Umbilical cord (tissue), 2 donors: ENCODE data around the gene GAL3ST1. TPM values are rescaled to one million over a fixed set of nuclear protein-coding genes. Genes with fewer than 3 reads are reported as not detected.
"Not testable (repeated sequence)": the region's sequence is repeated elsewhere in the genome, so short reads cannot be mapped to it uniquely, and the experiment has no call there.

Experiments used
- DNase-seq: peaks from one replicate; pipeline ENCODE4 v3.0.0-alpha.2; 2015; ENCODE audit warnings: low spot score
- total RNA-seq: library from RNA; depleted of rRNA; stranded (reverse); fragments of >200 nt; gene quantifications from one replicate; pipeline ENCODE4 v1.2.3, GENCODE V29; 2014; ENCODE audit warnings: low replicate concordance; ENCODE audit not compliant: insufficient read depth

The GAL3ST1 gene
- not detected for total RNA-seq

DNA sequence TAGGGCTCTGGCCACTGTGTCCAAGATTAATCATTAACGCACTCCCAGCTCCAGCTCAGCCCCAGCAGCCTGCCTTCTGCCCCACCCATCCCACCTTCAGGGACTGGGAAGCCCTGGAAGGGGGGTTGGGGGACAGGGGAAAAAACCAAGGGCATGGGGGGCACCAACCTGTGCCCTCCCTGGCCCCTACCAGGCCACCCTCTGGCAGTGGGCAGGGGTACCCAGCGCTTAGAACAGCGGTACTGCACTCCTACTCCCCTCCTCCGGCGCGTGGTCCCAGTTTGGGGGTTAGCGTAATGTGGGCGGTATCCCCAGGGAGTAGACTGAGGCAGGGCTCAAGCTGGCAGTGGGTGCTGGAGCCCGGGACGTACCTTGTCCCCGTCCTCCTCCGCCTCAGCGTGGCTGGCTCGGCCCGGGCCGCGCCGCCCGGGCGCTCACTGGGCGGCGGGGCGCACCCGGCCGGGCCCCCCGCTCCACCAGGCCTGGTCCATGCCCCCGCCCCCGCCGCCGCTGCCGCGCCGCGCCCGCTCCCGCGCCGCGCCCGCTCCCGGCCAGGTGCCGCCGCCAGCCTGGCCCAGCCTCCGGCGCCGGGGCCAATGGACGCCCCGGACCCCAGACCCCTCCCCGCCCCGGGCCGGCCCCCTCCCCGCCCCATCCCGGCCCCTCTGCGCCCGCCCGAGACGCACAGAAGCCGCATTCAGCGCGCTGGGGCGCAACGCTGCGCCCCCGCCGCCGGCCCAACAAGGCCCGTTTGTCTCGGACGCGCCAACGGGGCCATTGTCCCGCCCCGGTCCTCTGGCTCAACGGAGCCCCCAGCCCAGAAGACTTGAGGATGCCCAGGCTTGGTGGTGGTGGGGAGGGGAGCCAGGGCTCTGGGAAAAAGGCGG lies at the start of gene GAL3ST1:
Gene GAL3ST1, minus strand, starts transcription at position 571 of the 887 bp plus-strand sequence. CDS start 17,273 bp downstream, outside the sequence.
- no peak for DNase-seq

GRCh38 chr22:30619909-30620308 lies 45.4 kb upstream of the GAL3ST1 start:
- not testable (repeated sequence) for DNase-seq

DNA sequence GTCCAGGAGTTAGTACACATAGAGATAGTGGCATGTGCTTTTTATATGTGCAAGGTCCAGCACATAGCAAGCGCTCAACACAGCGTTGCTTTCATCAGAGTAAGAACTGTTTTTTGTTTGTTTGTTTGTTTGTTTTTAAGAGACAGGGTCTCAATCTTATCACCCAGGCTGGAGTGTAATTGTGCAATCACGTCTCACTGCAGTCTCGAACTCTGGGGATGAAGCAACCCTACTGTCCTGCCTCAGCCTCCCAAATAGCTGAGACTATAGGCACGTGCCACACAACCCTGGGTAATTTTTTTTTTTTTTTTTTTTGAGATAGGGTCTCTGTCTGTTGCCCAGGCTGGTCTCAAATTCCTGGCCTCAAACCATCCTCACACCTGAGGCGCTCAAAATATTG lies 43.4 kb upstream of the GAL3ST1 start:
- DNase-seq: no peak

DNA sequence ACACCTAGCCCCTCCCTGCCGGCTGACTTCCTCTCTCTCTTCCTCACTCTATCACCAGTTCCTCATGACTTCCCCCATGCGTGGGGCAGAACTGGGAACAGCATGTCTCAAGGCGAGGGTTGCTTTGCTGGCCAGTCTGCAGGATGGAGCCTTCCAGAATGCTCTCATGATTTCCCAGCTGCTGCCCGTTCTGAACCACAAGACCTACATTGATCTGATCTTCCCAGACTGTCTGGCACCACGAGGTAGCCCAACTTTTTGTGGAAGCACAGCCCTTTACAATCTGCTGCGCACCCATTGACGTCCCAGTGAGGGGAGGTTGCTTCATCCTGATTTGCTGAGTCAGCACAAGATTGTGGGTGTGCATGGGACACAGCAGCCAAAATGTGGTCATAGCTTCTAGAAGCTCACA lies 41.1 kb upstream of the GAL3ST1 start:
- DNase-seq: no peak

DNA sequence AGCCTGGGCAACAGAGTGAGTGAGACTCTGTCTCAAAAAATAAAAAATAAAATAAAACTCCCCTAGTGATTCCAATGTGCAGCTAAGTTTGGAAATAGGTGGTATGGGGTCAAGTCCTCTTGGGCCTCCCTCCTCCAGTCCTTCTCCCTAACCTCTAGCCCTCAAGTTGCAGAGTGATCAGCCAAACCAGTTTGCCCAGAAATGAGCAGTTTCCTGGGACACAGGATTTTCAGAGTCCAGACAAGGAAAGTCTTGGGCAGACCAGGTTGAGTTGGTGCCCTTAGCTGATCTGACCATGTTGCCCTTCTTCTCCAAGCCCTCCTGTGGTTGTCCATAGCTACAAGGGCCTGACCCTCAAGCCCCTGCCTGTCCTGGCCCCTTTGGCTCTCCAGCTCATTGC lies 40.4 kb upstream of the GAL3ST1 start:
- no peak for DNase-seq

DNA sequence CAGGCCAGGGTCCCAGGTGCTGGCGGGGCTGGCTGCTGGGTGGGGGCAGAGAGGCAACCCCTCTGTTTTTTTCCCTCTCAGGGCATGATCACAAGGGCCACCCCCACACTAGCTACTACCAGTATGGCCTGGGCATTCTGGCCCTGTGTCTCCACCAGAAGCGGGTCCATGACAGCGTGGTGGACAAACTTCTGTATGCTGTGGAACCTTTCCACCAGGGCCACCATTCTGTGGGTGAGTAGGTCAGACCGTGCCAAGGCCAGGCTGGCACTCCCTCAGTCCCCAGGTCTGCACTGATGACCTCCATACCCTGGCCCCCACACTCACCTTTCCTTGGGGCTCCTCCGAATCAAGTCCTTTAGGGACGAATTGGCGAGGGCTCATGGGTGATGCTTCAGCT lies 39.8 kb upstream of the GAL3ST1 start:
- no peak for DNase-seq

- DNase-seq: no peak
Measured at GRCh38 chr22:30612789-30613188, 38.3 kb upstream of the GAL3ST1 start.

DNA sequence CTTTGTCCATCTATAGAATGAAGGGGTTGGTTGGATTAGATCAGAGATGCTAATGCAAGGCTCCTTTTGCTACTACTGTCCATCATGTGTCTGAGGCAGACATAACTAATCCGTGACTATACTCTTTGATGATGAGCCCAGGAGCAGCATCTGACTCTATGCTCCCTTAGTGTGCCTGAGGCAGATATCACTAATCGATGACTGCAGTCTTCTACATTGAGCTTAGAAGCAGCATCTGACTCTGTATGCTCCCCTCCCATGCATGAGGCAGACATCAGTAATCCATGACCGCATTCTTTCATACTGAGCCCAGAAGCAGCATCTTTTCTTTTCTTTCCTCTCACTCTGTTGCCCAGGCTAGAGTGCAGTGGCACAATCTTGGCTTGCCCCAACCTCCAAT lies 36.7 kb upstream of the GAL3ST1 start:
- no peak for DNase-seq

DNA sequence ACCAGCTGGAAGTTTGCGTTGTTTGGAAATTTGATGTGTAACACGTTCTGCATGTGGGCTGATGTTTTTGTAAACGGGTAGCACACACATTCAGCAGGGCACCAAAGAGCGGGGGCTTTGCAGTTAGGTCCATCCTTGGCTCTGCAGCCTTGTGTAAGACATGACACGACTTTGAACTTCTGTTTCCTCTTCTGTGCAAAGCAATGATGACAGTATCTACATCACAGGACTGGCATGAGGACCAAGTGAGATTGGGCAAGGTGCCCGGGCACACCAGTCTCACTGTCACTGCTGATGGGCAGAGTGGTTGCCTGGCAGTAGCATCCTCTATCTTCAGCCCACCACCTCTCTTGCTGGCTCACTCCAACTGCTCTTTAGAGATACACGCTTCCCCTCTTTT lies 35.8 kb upstream of the GAL3ST1 start:
- no peak for DNase-seq

- peak; percentile 91 for DNase-seq
Measured at GRCh38 chr22:30609260-30610185, 35.1 kb upstream of the GAL3ST1 start.

DNA sequence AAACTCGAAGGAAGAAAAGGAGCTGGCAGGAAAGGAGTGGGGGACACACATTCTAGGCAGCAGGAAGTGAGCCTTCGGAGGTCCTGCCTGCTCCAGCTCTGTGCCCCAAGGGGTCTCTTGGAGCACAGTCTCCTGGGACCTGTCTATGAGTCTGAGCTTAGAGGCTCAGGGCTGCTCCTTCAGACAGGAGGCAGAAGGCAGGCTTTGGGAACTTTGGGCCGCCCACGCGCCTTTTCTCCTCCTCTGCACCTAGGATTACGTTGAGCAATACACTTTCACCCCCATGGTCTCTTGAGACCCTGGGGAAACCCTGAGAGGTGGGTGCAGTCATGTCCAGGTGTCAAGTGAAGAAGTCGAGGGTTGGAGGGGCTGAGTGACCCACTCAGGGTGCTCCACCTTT lies 33.5 kb upstream of the GAL3ST1 start:
- DNase-seq: no peak

GRCh38 chr22:30607300-30607930 lies 33.0 kb upstream of the GAL3ST1 start:
- no peak for DNase-seq

- peak; percentile 79 for DNase-seq
Measured at GRCh38 chr22:30606455-30607299, 32.2 kb upstream of the GAL3ST1 start, which contains the start of gene TCN2. Gene TCN2 (plus strand): TSS chr22:30607174. CDS start chr22:30607332, 158 bp downstream.

GRCh38 chr22:30605449-30606110 lies 31.1 kb upstream of the GAL3ST1 start:
- DNase-seq: peak; percentile 41

DNA sequence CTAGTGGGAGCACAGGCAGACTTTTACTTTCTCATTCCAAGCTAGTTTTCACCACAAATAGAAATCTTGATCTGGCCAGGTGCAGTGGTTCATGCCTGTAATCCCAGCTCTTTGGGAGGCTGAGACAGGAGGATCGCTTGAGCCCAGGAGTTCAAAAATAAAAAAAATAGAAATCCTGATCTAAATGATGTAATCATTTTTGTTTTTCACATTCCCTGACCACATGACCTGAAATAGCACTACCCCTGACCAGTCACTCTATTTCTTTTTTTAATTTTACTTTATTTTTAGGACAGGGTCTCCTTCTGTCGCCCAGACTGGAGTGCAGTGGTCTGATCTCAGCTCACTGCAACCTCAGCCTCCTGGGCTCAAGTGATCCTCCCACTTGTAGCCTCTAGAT lies 30.3 kb upstream of the GAL3ST1 start:
- DNase-seq: no peak

- DNase-seq: no peak
Measured at GRCh38 chr22:30603801-30604200, 29.3 kb upstream of the GAL3ST1 start.

DNA sequence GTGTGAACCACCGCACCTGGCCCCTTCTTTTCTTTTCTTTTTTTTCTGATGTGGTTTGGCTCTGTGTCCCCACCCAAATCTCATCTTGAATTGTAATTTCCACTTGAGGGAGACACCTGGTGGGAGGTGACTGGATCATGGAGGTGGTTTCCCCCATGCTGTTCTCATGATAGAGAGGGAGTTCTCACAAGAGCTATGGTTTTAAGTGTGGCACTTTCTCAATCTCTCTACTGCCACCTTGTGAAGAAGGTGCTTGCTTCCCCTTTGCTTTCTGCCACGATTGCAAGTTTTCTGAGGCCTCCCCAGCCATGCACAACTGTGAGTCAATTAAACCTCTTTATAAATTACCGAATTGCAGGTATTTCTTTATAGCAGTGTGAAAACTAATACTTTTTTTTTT lies 27.6 kb upstream of the GAL3ST1 start:
- no peak for DNase-seq

DNA sequence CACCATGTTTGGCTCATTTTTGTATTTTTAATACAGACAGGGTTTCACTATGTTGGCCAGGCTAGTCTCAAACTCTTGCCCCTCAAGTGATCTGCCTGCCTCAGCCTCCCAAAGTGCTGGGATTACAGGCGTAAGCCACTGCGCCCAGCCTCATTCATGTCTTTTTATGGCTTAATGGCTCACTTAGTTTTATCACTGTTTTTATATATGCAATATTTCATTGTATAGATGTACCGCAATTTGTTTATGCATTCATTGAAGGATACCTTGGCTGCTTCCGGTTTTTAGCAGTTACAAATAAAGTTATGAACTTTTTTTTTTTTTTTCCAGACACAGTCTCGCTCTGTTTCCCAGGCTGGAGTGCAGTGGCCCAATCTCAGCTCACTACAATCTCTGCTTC lies 27.0 kb upstream of the GAL3ST1 start:
- no peak for DNase-seq

GRCh38 chr22:30600921-30601320 lies 26.5 kb upstream of the GAL3ST1 start:
- DNase-seq: no peak

DNA sequence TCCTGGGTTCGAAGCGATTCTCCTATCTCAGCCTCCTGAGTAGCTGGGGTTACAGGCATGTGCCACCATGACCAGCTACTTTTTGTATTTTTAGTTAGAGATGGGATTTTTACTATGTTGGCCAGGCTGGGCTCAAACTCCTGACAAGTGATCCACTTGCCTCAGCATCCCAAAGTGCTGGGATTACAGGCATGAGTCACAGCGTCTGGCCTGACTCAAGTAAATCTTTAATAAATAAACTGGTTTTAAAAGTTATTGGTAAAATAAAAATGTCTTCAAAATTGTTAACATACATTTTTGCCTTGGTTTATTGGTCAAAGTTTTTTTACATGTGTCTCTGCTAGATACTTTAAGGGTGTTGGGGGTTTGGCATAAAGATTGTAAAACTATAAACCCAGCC lies 24.5 kb upstream of the GAL3ST1 start:
- no peak for DNase-seq
